Activated B cell treated with CpG ODN at 0.5 μM for 24 hours (primary cell): ENCODE measurements around the gene TFR2. TPM values are rescaled to one million over a fixed set of nuclear protein-coding genes. Genes with fewer than 3 reads are reported as not detected.
"Not testable (repeated sequence)": the region's sequence is repeated elsewhere in the genome, so short reads cannot be mapped to it uniquely, and the experiment has no call there.

Experiments used
- ATAC-seq: fragments of 200-7000 bp; cut with Tn5 transposase; one replicate; pipeline ENCODE4 v1.10.0; 2021; ENCODE audit warnings: low read depth, mild to moderate bottlenecking, moderate library complexity
- CTCF ChIA-PET: fragments of 350-600 bp; sonication (Branson Sonifier 250); formaldehyde crosslinking; loops from one replicate; lab custom pipeline; 2021; ENCODE audit warnings: antibody characterized with exemption; lab: Charles Lee
- POLR2A ChIA-PET: fragments of 350-600 bp; sonication (Branson Sonifier 250); formaldehyde crosslinking; loops from one replicate; lab custom pipeline; 2021; ENCODE audit warnings: antibody characterized with exemption; lab: Charles Lee
- DNase-seq: peaks from one replicate; pipeline ENCODE4 v3.0.0; 2022
- H3K27ac Mint-ChIP-seq: one replicate; pipeline ENCODE4 v1.8.0; 2020; ENCODE audit warnings: mixed read lengths
- H3K27me3 Mint-ChIP-seq: one replicate; pipeline ENCODE4 v1.8.0; 2021; ENCODE audit warnings: mixed read lengths
- H3K36me3 Mint-ChIP-seq: one replicate; pipeline ENCODE4 v1.8.0; 2021; ENCODE audit warnings: low read depth, mixed read lengths
- H3K4me1 Mint-ChIP-seq: one replicate; pipeline ENCODE4 v1.8.0; 2021; ENCODE audit warnings: mixed read lengths
- H3K4me3 Mint-ChIP-seq: one replicate; pipeline ENCODE4 v1.8.0; 2020; ENCODE audit warnings: mild to moderate bottlenecking, mixed read lengths
- H3K9me3 Mint-ChIP-seq: one replicate; pipeline ENCODE4 v1.8.0; 2020; ENCODE audit warnings: mixed read lengths
- CTCF ChIP-seq: fragments of 200-600 bp; IDR thresholded peaks from one replicate; pipeline ENCODE4 v1.8.0; 2022; ENCODE audit warnings: antibody characterized with exemption, mild to moderate bottlenecking
- intact Hi-C: fragments of 100-400 bp; cut with micrococcal nuclease; formaldehyde crosslinking; loops from one replicate; pipeline ENCODE4 v1.15.1; 2024
- total RNA-seq: library from RNA; stranded (reverse); gene quantifications from 2 replicates; pipeline ENCODE4 v1.2.3, GENCODE V29; 2022

Gene TFR2
- total RNA-seq, 1 donor from 2014 or later: 7.5 TPM

- no peak for DNase-seq
- intact Hi-C loops: loop anchor here (2.0 to 10.0 kb wide), 2 partner anchors 193 to 587 kb away; partner anchors contain the start of genes COPS6, TSC22D4 and ZNF3
- Mint-ChIP-seq H3K4me1 (peaks cover 12% of the 10 kb centered on the region), H3K9me3 (no peaks in the 10 kb centered on the region), H3K27ac (no peak overlapping the region), H3K27me3 (no peaks in the 10 kb centered on the region), H3K36me3 (peaks cover 10% of the 10 kb centered on the region), H3K4me3 (no peak overlapping the region)
- CTCF ChIA-PET: no interaction called here
- POLR2A ChIA-PET: interaction anchor here (1.4 to 2.2 kb wide), 2 partner anchors 22 to 85 kb away, joined by 5 to 6 read pairs; partner anchors contain the start of genes FBXO24 and GIGYF1
- TF ChIP-seq CTCF: no peak
- ATAC-seq: no peak
These were observed 30.3 kb upstream of the TFR2 start for GRCh38 chr7:100671353-100672327.

GRCh38 chr7:100670074-100670473 lies 28.7 kb upstream of the TFR2 start:
- H3K4me3 Mint-ChIP-seq: no peak overlapping the region
- DNase-seq (no peak), ATAC-seq (no peak)
- CTCF ChIA-PET: interaction anchor here (0.6 kb wide), 1 partner anchor 201 kb away, joined by 3 read pairs; no protein-coding TSS in a partner anchor
- no peak for TF ChIP-seq CTCF
- peaks cover 3% of the 10 kb centered on the region for H3K27me3 Mint-ChIP-seq
- no peaks in the 10 kb centered on the region for H3K9me3 Mint-ChIP-seq
- POLR2A ChIA-PET: interaction anchor here (2.2 kb wide), 1 partner anchor 84 kb away, joined by 5 read pairs; the partner anchor contains the start of gene FBXO24
- no peak overlapping the region for H3K27ac Mint-ChIP-seq
- intact Hi-C loops: loop anchor here (10.0 kb wide), 1 partner anchor 585 kb away; the partner anchor contains the start of genes COPS6 and ZNF3
- peaks cover 6% of the 10 kb centered on the region for H3K36me3 Mint-ChIP-seq
- peaks cover 9% of the 10 kb centered on the region for H3K4me1 Mint-ChIP-seq

GRCh38 chr7:100669106-100669505 lies 27.8 kb upstream of the TFR2 start:
- H3K27ac Mint-ChIP-seq, H3K4me1 Mint-ChIP-seq, H3K36me3 Mint-ChIP-seq, DNase-seq, POLR2A ChIA-PET, H3K27me3 Mint-ChIP-seq, CTCF ChIA-PET, H3K9me3 Mint-ChIP-seq, ATAC-seq, H3K4me3 Mint-ChIP-seq, intact Hi-C loops: not testable (repeated sequence)

- no peak for ATAC-seq
- H3K9me3 Mint-ChIP-seq: no peaks in the 10 kb centered on the region
- CTCF ChIA-PET: no interaction called here
- no peak overlapping the region for H3K27ac Mint-ChIP-seq
- POLR2A ChIA-PET: interaction anchor here (0.9 kb wide), 1 partner anchor 34 kb away, joined by 3 read pairs; no protein-coding TSS in a partner anchor
- no peaks in the 10 kb centered on the region for H3K36me3 Mint-ChIP-seq
- no peak for DNase-seq
- H3K4me3 Mint-ChIP-seq: no peak overlapping the region
- intact Hi-C loops: no loop called here
- H3K27me3 Mint-ChIP-seq: peaks cover 3% of the 10 kb centered on the region
- no peak for TF ChIP-seq CTCF
- peaks cover 7% of the 10 kb centered on the region for H3K4me1 Mint-ChIP-seq
These were observed 26.7 kb upstream of the TFR2 start for GRCh38 chr7:100668069-100668449.

- POLR2A ChIA-PET: interaction anchor here (0.9 kb wide), 1 partner anchor 33 kb away, joined by 3 read pairs; no protein-coding TSS in a partner anchor
These were observed 26.1 kb upstream of the TFR2 start for GRCh38 chr7:100667331-100668068.

More at GRCh38 chr7:100667331-100668068, 26.1 kb upstream of the TFR2 start:
- Mint-ChIP-seq H3K4me1 (peaks cover 3% of the 10 kb centered on the region), H3K36me3 (no peaks in the 10 kb centered on the region), H3K27ac (no peak overlapping the region), H3K4me3 (no peak overlapping the region), H3K9me3 (no peaks in the 10 kb centered on the region), H3K27me3 (peaks cover 3% of the 10 kb centered on the region)
- DNase-seq (no peak), ATAC-seq (no peak)
- CTCF ChIA-PET: interaction anchor here (0.6 kb wide), 1 partner anchor 71 kb away, joined by 3 read pairs; no protein-coding TSS in a partner anchor
- TF ChIP-seq CTCF: no peak
- intact Hi-C loops: no loop called here
